Calu3 (cell line): ENCODE data around the gene TMC7. TPM values are rescaled to one million over a fixed set of nuclear protein-coding genes. Genes with fewer than 3 reads are reported as not detected.

Experiments used
- BruUV-seq: library from RNA; stranded (reverse); fragments of 400-500 nt; replicated peaks from 2 replicates; lab custom pipeline; 2021; lab: Mats Ljungman, UMichigan
- CTCF ChIA-PET: fragments of 300-600 bp; sonication (Branson Sonifier 250); formaldehyde crosslinking; loops from one replicate; lab custom pipeline; 2022; ENCODE audit warnings: antibody characterized with exemption; lab: Charles Lee
- DNase-seq: peaks from one replicate; pipeline ENCODE4 v3.0.0; 2022
- H3K27ac Mint-ChIP-seq: one replicate; pipeline ENCODE4 v1.8.0; 2022; ENCODE audit warnings: mixed read lengths; ENCODE audit not compliant: unreplicated experiment
- H3K27me3 Mint-ChIP-seq: one replicate; pipeline ENCODE4 v1.8.0; 2022; ENCODE audit warnings: mixed read lengths; ENCODE audit not compliant: unreplicated experiment
- H3K36me3 Mint-ChIP-seq: one replicate; pipeline ENCODE4 v1.8.0; 2022; ENCODE audit warnings: mild to moderate bottlenecking, moderate library complexity, mixed read lengths; ENCODE audit not compliant: insufficient read depth, unreplicated experiment
- H3K4me1 Mint-ChIP-seq: one replicate; pipeline ENCODE4 v1.8.0; 2022; ENCODE audit warnings: mild to moderate bottlenecking, low read depth, mixed read lengths; ENCODE audit not compliant: unreplicated experiment
- H3K4me3 Mint-ChIP-seq: one replicate; pipeline ENCODE4 v1.8.0; 2022; ENCODE audit warnings: mild to moderate bottlenecking, low read depth, moderate library complexity, mixed read lengths; ENCODE audit not compliant: unreplicated experiment
- H3K9me3 Mint-ChIP-seq: one replicate; pipeline ENCODE4 v1.8.0; 2022; ENCODE audit warnings: low read depth, mixed read lengths; ENCODE audit not compliant: unreplicated experiment
- CTCF ChIP-seq: fragments of 200-600 bp; IDR thresholded peaks from one replicate; pipeline ENCODE4 v1.8.0; 2022; ENCODE audit warnings: antibody characterized with exemption; ENCODE audit not compliant: unreplicated experiment
- intact Hi-C: fragments of 100-400 bp; cut with micrococcal nuclease; formaldehyde crosslinking; loops from one replicate; pipeline ENCODE4 v1.10.0; 2022; ENCODE audit not compliant: unreplicated experiment
- total RNA-seq: library from RNA; stranded (reverse); gene quantifications from 2 replicates; pipeline ENCODE4 v1.2.3, GENCODE V29; 2022

Gene TMC7
- total RNA-seq, 1 experiment from 2014 or later: 10.1 TPM

- Mint-ChIP-seq H3K27ac (peak overlapping the region; percentile 8), H3K27me3 (no peaks in the 10 kb centered on the region)
Measured at GRCh38 chr16:19092653-19093410, 109.1 kb downstream of the TMC7 start.

GRCh38 chr16:19093631-19094541 lies 110.2 kb downstream of the TMC7 start:
- Mint-ChIP-seq H3K27ac (peak overlapping the region; percentile 45), H3K9me3 (peaks cover 5% of the 10 kb centered on the region), H3K36me3 (peaks cover 21% of the 10 kb centered on the region), H3K4me3 (no peak overlapping the region), H3K4me1 (peaks cover 41% of the 10 kb centered on the region), H3K27me3 (no peaks in the 10 kb centered on the region)
- DNase-seq: no peak
- CTCF ChIA-PET: interaction anchor here (0.8 to 3.8 kb wide), 4 partner anchors 8 to 332 kb away, joined by 4 to 40 read pairs (median 7); no protein-coding TSS in a partner anchor
- no TSS peak for BruUV-seq
- no peak for TF ChIP-seq CTCF
- intact Hi-C loops: loop anchor here (10.0 kb wide), 1 partner anchor 431 kb away; the partner anchor contains the start of genes CCP110 and GDE1

More at GRCh38 chr16:19092653-19093410, 109.1 kb downstream of the TMC7 start:
- no TSS peak for BruUV-seq
- peaks cover 21% of the 10 kb centered on the region for H3K36me3 Mint-ChIP-seq
- peaks cover 41% of the 10 kb centered on the region for H3K4me1 Mint-ChIP-seq
- DNase-seq: no peak
- H3K9me3 Mint-ChIP-seq: peaks cover 5% of the 10 kb centered on the region
- TF ChIP-seq CTCF: no peak
- intact Hi-C loops: loop anchor here (10.0 kb wide), 1 partner anchor 432 kb away; the partner anchor contains the start of genes CCP110 and GDE1
- no peak overlapping the region for H3K4me3 Mint-ChIP-seq
- CTCF ChIA-PET: interaction anchor here (0.6 to 3.8 kb wide), 4 partner anchors 15 to 333 kb away, joined by 4 to 40 read pairs (median 8); no protein-coding TSS in a partner anchor

- Mint-ChIP-seq H3K27ac (peak overlapping the region; percentile 19), H3K4me3 (no peak overlapping the region), H3K4me1 (peaks cover 41% of the 10 kb centered on the region), H3K27me3 (no peaks in the 10 kb centered on the region), H3K9me3 (peaks cover 5% of the 10 kb centered on the region), H3K36me3 (peaks cover 21% of the 10 kb centered on the region)
- TF ChIP-seq CTCF: no peak
- DNase-seq: peak; percentile 32
- CTCF ChIA-PET: interaction anchor here (0.6 to 3.8 kb wide), 6 partner anchors 9 to 85 kb away, joined by 3 to 40 read pairs (median 4); no protein-coding TSS in a partner anchor
- TSS peak; percentile 55 for BruUV-seq
- intact Hi-C loops: loop anchor here (1.0 to 10.0 kb wide), 2 partner anchors 13 to 430 kb away; partner anchors contain the start of genes CCP110 and GDE1
Measured at GRCh38 chr16:19094542-19095365, 111.0 kb downstream of the TMC7 start.
